Activated CD4-positive, alpha-beta T cell treated with anti-CD3 and anti-CD28 coated beads for 48 hours (primary cell): Measurements from ENCODE around the gene ZNF778.
"Not testable (repeated sequence)": the region's sequence is repeated elsewhere in the genome, so short reads cannot be mapped to it uniquely, and the experiment has no call there.

Experiments used
- DNase-seq: peaks from one replicate; pipeline ENCODE4 v3.0.0-alpha.2; 2020

Gene ZNF778

DNA sequence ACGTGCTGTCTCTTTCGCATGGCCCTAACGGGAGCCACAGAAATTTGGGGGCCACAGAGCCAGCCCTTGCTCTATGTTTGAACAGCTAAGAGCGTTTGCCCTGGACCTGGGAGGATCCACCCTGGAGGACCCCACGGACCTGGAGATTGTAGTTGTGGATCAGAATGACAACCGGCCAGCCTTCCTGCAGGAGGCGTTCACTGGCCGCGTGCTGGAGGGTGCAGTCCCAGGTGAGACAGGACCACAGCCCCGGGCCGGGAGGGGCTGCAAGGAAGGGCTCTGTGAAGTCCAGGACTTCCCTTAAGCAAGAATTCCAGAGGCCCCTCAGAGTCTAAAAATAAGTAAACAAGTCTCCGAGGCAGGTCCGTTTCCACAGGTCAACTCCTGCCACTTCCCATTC lies 34.0 kb upstream of the ZNF778 start:
- DNase-seq = no peak

DNA sequence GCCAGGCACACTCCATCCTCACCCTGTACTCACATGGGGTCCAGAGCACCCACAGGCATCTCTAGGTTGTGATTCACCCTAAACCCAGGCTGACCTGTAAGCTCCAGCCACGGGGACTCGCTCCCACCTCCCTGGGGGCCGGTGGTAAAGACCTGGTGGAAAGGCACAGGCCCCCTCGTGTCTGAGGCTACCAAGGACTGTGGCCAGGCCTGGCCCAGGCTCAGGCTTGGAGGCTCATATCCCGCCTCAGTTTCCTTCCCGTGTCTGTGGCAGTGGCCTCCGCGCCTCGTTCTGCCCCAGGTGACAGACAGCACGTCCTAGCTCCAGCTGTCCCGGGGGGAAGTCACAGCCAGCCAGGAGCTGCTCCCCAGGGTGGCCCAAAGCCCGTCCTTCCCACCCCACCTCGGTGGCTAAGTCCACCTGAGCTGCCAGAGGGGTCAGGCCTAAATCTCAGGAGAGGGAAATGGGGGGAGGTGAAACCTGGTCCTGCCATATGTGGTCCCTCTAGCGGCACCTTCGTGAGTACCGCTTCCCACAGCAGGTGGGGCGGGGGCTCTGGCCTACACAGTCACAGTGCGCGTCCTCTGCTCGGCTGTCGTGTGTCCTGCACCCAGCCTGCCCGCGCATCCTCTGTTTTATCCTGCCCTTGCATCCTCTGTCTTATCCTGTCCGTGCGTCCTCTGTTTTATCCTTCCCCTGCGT lies 33.4 kb upstream of the ZNF778 start:
- no peak for DNase-seq

DNA sequence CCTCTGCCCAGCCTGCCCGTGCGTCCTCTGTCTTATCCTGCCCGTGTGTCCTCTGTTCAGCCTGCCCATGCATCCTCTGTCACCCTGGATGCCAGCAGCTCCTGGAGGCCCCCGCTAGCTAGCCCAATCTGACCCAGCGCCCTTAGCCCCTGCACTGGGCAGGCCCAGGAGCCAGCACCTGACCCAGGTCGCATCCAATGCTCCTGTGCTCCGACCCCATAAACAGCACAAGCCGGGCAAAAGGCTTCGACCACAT lies 32.9 kb upstream of the ZNF778 start:
- no peak for DNase-seq

DNA sequence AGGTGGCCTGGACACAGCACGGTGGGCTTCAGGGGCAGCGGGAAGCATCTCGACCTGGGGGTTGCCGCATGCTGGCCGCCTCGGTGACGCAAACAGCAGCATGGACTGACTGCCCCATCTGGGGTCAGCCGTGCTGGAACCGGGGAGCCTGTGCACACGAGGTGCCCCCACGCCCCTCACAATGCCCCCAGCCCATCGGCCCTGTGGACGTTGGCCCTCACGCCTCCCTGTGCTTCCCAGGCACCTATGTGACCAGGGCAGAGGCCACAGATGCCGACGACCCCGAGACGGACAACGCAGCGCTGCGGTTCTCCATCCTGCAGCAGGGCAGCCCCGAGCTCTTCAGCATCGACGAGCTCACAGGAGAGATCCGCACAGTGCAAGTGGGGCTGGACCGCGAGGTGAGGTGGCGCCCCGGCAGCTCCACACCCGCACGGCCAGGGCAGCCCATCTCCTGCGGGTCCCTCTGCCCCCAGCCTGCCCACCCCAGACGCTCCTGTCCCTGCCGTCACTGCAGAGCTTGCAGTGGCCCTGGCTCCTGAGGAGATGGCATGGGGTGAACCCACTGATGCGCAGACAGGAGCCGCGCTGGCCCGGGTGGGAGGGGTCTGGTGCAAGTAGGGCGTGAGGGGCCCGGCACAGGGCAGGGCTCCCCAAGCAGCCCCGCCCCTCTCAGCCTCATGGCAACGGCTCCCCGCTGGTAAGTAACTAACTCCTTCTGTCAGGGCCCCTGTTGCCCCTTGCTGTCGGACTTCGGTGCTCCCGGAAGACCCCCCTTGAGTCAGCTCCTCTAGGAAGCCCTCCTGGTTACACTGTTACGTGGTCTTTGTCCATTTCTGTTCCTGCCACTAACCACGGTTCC lies 32.3 kb upstream of the ZNF778 start:
- peak; percentile 53 for DNase-seq

DNA sequence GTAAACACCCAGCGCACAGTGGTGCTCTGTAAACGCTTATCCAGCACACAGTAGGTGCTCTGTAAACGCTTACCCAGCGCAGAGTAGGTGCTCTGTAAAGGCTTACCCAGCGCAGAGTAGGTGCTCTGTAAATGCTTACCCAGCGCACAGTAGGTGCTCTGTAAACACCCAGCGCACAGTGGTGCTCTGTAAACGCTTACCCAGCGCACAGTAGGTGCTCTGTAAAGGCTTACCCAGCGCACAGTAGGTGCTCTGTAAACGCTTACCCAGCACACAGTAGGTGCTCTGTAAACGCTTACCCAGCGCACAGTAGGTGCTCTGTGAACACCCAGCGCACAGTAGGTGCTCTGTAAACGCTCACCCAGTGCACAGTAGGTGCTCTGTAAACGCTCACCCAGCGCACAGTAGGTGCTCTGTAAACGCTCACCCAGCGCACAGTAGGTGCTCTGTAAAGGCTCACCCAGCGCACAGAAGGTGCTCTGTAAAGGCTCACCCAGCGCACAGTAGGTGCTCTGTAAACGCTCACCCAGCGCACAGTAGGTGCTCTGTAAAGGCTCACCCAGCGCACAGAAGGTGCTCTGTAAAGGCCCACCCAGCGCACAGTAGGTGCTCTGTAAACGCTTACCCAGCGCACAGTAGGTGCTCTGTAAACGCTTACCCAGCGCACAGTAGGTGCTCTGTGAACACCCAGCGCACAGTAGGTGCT lies 31.5 kb upstream of the ZNF778 start:
- not testable (repeated sequence) for DNase-seq

DNA sequence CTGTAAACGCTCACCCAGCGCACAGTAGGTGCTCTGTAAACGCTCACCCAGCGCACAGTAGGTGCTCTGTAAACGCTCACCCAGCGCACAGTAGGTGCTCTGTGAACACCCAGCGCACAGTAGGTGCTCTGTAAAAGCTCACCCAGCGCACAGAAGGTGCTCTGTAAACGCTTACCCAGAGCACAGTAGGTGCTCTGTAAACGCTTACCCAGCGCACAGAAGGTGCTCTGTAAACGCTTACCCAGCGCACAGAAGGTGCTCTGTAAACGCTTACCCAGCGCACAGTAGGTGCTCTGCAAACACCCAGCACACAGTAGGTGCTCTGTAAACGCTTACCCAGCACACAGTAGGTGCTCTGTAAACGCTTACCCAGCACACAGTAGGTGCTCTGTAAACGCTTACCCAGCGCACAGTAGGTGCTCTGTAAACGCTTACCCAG lies 30.9 kb upstream of the ZNF778 start:
- DNase-seq = not testable (repeated sequence)

DNA sequence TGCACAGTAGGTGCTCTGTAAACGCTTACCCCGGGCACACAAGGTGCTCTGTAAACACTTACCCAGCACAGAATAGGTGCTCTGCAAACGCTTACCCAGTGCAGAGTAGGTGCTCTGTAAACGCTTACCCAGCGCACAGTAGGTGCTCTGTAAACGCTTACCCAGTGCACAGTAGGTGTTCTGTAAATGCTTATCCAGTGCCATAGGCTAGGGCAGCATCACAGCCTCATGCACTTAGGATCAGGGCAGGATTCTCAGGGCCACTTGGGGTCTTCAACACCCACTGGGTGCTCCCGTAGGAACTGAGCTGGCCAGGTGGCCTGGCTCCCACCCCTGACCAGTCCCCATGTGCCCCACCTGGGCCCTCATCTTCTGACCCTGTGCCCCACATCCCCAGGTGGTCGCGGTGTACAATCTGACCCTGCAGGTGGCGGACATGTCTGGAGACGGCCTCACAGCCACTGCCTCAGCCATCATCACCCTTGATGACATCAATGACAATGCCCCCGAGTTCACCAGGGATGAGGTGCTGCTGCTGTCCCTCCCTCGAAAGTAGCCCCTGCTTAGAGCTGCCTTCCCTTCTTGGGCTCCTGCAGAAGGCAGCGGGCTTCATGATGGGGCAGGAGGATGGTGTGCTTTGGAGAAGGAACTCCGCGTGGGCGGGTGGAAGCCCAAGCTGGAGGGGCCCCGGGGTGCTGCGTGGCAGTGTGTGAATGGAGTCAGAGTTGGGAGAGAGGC lies 30.3 kb upstream of the ZNF778 start:
- peak; percentile 68 for DNase-seq

DNA sequence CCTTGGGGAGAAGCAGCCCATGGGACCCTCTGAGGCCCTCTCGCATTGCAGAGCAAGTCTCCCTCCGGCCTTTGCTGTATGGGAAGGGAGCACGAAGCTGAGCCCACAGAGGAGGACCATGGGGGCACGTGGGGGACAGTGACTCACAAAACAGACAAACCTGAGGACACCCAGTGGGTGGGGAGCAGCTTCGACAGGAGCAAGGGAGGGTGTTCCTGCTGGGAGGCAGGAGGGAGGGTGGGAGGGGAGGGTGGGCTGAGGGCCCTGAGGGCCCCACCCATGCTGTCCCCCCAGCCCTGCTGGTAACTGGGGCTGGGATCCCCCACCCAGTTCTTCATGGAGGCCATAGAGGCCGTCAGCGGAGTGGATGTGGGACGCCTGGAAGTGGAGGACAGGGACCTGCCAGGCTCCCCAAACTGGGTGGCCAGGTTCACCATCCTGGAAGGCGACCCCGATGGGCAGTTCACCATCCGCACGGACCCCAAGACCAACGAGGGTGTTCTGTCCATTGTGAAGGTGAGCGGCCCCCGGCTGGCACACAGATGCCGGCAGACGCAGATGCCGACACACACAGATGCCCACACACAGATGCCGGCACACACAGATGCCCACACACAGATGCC lies 29.6 kb upstream of the ZNF778 start:
- no peak for DNase-seq

DNA sequence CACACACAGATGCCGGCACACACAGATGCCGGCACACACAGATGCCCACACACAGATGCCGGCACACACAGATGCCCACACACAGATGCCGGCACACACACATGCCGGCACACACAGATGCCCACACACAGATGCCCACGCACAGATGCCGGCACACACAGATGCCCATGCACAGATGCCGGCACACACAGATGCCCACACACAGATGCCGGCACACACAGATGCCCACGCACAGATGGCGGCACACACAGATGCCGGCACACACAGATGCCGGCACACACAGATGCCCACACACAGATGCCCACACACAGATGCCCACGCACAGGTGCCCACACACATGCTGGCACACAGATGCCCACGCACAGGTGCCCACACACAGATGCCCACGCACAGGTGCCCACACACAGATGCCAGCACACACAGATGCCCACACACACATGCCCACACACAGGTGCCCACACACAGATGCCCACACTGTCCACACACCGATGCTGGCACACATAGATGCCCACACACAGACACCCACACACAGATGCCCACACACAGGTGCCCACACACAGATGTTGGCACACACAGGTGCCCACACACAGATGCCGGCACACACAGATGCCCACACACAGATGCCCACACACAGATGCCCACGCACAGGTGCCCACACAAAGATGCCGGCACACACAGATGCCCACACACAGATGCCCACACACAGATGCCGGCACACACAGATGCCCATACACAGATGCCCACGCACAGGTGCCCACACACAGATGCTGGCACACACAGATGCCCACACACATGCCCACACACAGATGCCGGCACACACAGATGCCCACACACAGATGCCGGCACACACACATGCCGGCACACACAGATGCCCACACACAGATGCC lies 28.8 kb upstream of the ZNF778 start:
- DNase-seq = not testable (repeated sequence)

DNA sequence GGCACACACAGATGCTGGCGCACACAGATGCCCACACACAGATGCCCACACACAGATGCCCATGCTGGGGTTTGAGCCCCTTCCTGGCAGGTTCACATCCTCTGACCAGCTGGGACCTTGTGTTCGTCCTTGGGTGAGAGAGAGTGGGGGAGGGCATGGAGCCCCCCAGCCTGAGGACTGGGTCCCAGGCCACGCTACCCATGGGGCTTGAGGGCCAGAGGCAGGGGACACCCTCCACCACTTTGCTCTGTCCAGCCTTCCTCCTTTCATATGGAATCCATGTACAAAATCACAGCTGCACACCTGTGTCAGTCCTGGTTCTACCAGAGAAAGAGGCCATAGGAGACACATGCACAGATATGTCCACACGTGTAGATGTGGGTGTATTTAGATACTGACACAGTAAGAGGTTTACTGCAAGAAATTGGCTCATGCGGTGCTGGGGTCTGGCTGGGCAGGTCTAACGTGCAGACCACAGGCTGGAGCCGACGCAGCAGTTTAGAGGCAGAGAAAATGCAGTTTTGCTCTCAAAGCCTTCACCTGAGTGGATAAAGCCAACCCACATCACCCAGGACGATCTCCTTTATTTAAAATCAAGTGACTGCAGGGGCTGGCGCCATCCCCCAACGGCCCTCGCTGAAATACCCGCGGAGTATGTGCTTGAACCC lies 28.0 kb upstream of the ZNF778 start:
- DNase-seq = no peak

DNA sequence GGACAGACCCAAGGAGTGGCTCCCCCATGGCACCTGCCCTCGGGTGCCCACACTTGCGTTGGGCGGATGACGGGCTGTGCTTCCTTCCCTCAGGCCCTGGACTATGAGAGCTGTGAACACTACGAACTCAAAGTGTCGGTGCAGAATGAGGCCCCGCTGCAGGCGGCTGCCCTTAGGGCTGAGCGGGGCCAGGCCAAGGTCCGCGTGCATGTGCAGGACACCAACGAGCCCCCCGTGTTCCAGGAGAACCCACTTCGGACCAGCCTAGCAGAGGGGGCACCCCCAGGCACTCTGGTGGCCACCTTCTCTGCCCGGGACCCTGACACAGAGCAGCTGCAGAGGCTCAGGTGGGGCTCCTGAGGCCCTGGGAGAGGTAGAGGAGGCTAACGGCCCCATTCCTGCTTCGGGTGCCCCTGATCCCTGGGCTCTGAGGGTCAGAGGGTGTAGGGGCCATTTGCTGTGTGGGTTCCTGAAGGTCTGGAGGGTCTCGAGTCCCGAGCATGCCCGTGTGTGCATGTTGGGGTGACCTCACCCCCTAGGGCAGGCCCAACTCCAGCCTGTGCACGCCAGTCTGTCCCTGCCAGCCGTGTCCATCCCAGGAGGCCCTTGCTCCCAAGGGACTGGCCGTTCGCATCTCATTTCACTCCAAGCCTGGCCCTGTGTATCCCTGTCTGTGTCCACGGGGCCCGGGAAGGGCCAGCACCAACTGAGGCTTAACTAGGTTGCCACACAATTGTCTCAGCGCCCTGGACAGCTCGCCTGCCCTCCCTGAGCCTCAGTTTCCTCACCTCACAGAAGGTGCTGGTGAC lies 27.1 kb upstream of the ZNF778 start:
- peak; percentile 3 for DNase-seq

DNA sequence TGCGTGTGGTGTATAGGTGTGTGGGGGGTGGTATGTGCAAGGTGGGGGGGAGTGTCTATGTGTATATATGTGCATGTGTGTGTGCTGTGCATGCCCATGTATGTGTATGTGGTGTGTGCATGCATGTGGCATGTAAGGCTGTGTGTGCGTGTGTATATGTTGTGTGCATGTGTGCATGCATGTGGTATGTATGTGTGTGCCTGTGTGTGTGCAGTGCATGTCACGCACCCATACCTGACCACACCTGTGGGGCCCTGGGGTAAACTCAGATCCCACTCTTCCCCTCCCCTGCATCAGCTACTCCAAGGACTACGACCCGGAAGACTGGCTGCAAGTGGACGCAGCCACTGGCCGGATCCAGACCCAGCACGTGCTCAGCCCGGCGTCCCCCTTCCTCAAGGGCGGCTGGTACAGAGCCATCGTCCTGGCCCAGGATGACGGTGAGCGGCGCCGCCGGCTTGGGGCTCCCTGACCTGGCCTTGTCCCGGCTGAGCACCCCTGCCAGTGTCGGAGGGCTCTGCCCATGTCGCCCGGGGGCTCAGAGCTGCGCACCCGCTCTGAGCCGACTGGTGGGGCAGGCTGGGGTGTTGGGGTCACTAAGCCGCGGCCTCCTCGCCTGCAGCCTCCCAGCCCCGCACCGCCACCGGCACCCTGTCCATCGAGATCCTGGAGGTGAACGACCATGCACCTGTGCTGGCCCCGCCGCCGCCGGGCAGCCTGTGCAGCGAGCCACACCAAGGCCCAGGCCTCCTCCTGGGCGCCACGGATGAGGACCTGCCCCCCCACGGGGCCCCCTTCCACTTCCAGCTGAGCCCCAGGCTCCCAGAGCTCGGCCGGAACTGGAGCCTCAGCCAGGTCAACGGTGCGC lies 26.2 kb upstream of the ZNF778 start:
- peak; percentile 5 for DNase-seq

DNA sequence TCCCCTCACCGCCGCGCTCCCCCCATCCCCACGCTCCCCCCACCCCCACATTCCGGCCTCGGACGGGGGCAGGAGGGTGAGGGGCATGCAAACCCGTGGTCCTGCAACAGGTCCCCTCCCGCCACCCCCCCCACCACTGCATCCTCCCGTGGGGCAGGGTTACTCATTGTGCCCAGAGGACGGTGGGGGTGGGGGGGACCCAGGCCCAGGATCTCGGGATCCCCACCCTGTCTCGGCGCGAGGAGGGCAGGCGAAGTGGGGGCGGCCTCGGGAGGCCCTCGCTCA lies 25.7 kb upstream of the ZNF778 start:
- no peak for DNase-seq

DNA sequence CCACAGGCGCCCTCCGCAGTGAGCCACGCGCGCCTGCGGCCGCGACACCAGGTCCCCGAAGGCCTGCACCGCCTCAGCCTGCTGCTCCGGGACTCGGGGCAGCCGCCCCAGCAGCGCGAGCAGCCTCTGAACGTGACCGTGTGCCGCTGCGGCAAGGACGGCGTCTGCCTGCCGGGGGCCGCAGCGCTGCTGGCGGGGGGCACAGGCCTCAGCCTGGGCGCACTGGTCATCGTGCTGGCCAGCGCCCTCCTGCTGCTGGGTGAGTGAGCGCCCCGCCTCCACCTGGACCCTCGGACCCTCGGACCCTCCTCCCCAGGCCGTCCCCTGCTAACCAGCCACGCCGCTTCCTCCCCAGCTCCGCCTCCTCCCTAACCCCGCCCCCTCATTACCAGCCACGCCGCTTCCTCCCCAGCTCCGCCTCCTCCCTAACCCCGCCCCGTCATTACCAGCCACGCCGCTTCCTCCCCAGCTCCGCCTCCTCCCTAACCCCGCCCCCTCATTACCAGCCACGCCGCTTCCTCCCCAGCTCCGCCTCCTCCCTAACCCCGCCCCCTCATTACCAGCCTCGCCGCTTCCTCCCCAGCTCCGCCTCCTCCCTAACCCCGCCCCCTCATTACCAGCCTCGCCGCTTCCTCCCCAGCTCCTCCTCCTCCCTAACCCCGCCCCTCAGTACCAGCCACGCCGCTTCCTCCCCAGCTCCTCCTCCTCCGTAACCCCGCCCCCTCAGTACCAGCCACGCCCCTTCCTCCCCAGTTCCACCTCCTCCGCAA lies 25.1 kb upstream of the ZNF778 start:
- DNase-seq = not testable (repeated sequence)

DNA sequence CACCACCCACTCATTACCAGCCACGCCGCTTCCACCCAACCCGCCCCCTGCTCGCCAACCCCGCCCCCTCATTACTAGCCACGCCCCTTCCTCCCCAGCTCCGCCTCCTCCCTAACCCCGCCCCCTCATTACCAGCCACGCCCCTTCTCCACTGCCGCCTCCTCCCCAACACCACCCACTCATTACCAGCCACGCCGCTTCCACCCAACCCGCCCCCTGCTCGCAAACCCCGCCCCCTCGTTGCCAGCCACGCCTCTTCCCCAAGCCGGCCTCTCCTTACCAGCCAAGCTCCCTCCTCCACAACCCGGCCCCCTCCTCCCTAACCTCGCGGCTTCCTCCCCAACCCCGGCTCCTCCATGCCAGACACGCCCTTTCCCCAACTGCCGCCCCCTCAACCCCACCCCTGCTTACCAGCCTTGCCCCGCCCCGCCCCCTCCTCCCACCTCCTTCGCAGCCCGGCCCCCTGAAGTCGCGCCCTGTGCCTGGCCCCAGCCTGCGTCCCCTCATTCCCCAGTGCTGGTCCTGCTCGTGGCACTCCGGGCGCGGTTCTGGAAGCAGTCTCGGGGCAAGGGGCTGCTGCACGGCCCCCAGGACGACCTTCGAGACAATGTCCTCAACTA lies 24.4 kb upstream of the ZNF778 start:
- DNase-seq = peak; percentile 86

DNA sequence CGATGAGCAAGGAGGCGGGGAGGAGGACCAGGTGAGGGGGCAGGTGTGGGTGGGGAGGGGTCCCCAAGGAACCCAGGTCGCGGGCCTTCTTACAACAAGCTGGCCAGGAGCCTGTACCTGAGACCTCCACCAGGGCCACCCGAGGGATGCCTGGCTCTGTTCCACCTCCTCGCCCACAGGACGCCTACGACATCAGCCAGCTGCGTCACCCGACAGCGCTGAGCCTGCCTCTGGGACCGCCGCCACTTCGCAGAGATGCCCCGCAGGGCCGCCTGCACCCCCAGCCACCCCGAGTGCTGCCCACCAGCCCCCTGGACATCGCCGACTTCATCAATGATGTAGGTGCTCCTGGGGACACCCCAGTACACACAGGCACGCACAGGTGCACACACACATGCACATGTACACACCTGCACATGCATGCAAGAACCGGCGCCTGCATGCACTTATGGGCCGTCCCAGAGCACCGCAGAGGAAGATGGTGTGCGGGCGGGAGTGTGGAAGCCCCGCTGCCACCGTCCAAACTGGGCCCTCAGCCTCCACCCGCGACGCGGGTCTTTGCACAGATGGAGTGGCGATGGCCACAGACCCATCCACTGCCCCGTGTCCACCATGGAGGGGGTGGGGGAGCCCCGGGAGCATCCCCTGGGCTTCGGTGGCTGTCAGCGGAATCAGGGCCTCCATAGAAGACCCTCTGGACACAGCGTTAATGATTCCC lies 23.8 kb upstream of the ZNF778 start:
- no peak for DNase-seq
